ENCODE measurements around the gene SMIM33.

Gene SMIM33

DNA sequence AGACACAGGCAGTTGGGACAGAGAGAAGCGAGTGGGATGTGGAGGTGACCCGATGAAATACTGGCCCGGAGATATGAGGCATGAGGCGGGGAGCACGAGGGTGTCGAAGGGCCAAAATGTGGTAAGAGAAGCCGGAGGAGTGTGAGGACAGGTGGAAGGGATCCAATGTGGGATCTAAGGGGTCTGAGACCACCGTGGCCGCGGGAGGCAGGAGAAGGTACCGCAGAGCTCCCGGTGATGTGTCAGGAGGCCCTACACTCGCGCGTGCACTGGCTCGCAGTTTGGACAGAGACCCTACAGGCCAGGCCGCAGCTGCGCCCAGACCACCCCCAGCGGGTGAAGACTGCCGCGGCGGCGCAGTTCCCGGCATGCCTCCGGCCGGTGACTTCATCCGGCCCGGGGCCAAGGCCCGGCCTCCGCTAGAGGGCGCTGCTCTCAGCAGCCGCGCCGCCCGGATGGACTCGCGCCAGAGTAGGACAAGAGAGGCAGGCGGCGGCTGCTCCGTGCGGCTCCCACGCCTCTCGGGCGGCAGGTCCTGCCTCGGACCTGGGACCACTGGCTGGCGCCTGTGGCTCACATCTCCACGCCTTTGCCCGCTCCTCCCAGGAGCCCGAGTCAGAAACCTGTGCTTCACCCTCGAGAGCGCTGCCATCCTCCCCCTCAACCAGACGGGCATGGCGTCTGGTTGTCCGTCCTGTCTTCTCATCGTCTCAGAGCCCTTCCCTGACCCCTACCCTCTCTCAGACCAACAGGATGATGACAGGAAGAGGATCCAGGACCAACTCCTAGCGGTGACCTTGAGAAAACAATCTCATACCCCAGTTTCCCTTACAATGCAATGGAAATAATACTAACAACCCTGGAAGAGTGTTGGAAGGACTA lies 47.1 kb downstream of the SMIM33 start:
- peak overlapping the region; percentile 81 for H3K4me3 Mint-ChIP-seq
- no peaks in the 10 kb centered on the region for H3K9me3 Mint-ChIP-seq
- H3K36me3 Mint-ChIP-seq (ENCODE audit: low read depth) = no peaks in the 10 kb centered on the region
- ATAC-seq (peak; percentile 90), DNase-seq (peak; percentile 94)
- H3K27ac Mint-ChIP-seq = peak overlapping the region; percentile 89
- H3K27me3 Mint-ChIP-seq = peaks cover 1% of the 10 kb centered on the region
- H3K4me1 Mint-ChIP-seq = peaks cover 31% of the 10 kb centered on the region

Measured in activated naive CD8-positive, alpha-beta T cell treated with anti-CD3 and anti-CD28 coated beads, Interleukin-2, amount 50 U/mL, for 24 hours (primary cell).